ENCODE results near the gene NOCT. TPM values are rescaled to one million over a fixed set of nuclear protein-coding genes. Genes with fewer than 3 reads are reported as not detected.

NOCT gene
- total RNA-seq, 1 experiment from 2014 or later = 20.4 TPM

- ChIA-PET RAD21 (ENCODE audit: low non-redundant PET in 1 of 2, low total read pairs in 2 of 2, uncharacterized antibody in 2 of 2, unreplicated experiment in 2 of 2) (no interaction called here), CTCF (no interaction called here), POLR2A (no interaction called here)
- Histone ChIP-seq H2AFZ (ENCODE audit: low read depth, low read length, poor library complexity, severe bottlenecking) (peak overlapping the region; percentile 24), H3K9me3 (ENCODE audit: control insufficient read depth in 1 of 2, insufficient read depth in 1 of 2, low read depth in 1 of 2, low read length in 2 of 2) (no peaks in the 10 kb centered on the region), H3K27ac (ENCODE audit: low read depth, low read length) (no peak overlapping the region), H3K9ac (ENCODE audit: low read length) (no peak overlapping the region), H3K4me3 (replicated peaks in 1 of 2; ENCODE audit: low read depth in 1 of 2, low read length in 2 of 2) (no peak overlapping the region), H3K9me2 (ENCODE audit: insufficient read depth) (no peaks in the 10 kb centered on the region), H3K4me2 (ENCODE audit: low read length) (peak overlapping the region; percentile 41; the same call in 1 of the 2 replicates), H3K27me3 (ENCODE audit: insufficient read depth, low read length) (no peaks in the 10 kb centered on the region), H4K20me1 (ENCODE audit: insufficient read depth) (no peaks in the 10 kb centered on the region), H3K4me1 (ENCODE audit: control insufficient read depth in 1 of 2, insufficient read depth in 2 of 2, low read length in 2 of 2) (peaks cover 11 to 19% of the 10 kb centered on the region in 2 experiments; a peak in 3 of 4 replicates), H3K79me2 (ENCODE audit: insufficient read depth, low read length) (no peaks in the 10 kb centered on the region), H3K36me3 (ENCODE audit: control insufficient read depth in 1 of 2, insufficient read depth in 2 of 2, low read length in 2 of 2) (no peaks in the 10 kb centered on the region)
- intact Hi-C loops (cut with micrococcal nuclease) = no loop called here
- DNase-seq (ENCODE audit: low read depth, low spot score) (no peak), ATAC-seq (peak; percentile 53; the same call in 1 of the 2 replicates)
- BruUV-seq (replicated peaks) = no TSS peak
- TF ChIP-seq CEBPB (IDR thresholded peaks at IDR 0.05; ENCODE audit: low read depth) = peak; percentile 52; the same call in 1 of the 2 replicates
- TF ChIP-seq POLR2A (IDR thresholded peaks at IDR 0.05; ENCODE audit: borderline replicate concordance, extremely low read depth, insufficient read depth, insufficient read length) = no peak
- TF ChIP-seq ATF3 (IDR thresholded peaks at IDR 0.05) = no peak
- TF ChIP-seq, protein P1, sequence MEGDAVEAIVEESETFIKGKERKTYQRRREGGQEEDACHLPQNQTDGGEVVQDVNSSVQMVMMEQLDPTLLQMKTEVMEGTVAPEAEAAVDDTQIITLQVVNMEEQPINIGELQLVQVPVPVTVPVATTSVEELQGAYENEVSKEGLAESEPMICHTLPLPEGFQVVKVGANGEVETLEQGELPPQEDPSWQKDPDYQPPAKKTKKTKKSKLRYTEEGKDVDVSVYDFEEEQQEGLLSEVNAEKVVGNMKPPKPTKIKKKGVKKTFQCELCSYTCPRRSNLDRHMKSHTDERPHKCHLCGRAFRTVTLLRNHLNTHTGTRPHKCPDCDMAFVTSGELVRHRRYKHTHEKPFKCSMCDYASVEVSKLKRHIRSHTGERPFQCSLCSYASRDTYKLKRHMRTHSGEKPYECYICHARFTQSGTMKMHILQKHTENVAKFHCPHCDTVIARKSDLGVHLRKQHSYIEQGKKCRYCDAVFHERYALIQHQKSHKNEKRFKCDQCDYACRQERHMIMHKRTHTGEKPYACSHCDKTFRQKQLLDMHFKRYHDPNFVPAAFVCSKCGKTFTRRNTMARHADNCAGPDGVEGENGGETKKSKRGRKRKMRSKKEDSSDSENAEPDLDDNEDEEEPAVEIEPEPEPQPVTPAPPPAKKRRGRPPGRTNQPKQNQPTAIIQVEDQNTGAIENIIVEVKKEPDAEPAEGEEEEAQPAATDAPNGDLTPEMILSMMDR (IDR thresholded peaks at IDR 0.05 in 2 of 3, conservative IDR thresholded peaks at IDR 0.05 in 1 of 3; ENCODE audit: borderline replicate concordance in 1 of 3, insufficient read depth in 1 of 3, low read depth in 2 of 3, low read length in 2 of 3) = peak in 2 of 3 experiments; percentile 13 to 25; a peak in 1 of 6 replicates
- TF ChIP-seq POLR2AphosphoS5 (IDR thresholded peaks at IDR 0.05; ENCODE audit: low read depth, low read length) = no peak
These were observed 33.6 kb upstream of the NOCT start for GRCh38 chr4:138981930-138982390.

GRCh38 chr4:138982754-138983153, 32.8 kb upstream of the NOCT start:
- H3K79me2 ChIP-seq (ENCODE audit: insufficient read depth, low read length) = no peaks in the 10 kb centered on the region
- no peaks in the 10 kb centered on the region for H3K36me3 ChIP-seq (ENCODE audit: control insufficient read depth in 1 of 2, insufficient read depth in 2 of 2, low read length in 2 of 2)
- no peaks in the 10 kb centered on the region for H4K20me1 ChIP-seq (ENCODE audit: insufficient read depth)
- no peaks in the 10 kb centered on the region for H3K9me2 ChIP-seq (ENCODE audit: insufficient read depth)
- H3K27me3 ChIP-seq (ENCODE audit: insufficient read depth, low read length) = no peaks in the 10 kb centered on the region
- POLR2A ChIA-PET = no interaction called here
- H3K4me1 ChIP-seq (ENCODE audit: control insufficient read depth in 1 of 2, insufficient read depth in 2 of 2, low read length in 2 of 2) = peaks cover 11 to 19% of the 10 kb centered on the region in 2 experiments; a peak in 3 of 4 replicates
- DNase-seq (ENCODE audit: low read depth, low spot score) = no peak
- H3K9me3 ChIP-seq (ENCODE audit: control insufficient read depth in 1 of 2, insufficient read depth in 1 of 2, low read depth in 1 of 2, low read length in 2 of 2) = no peaks in the 10 kb centered on the region
- CTCF ChIA-PET = no interaction called here
- peak overlapping the region; percentile 27 for H2AFZ ChIP-seq (ENCODE audit: low read depth, low read length, poor library complexity, severe bottlenecking)
- H3K9ac ChIP-seq (ENCODE audit: low read length) = no peak overlapping the region
- H3K4me3 ChIP-seq (replicated peaks in 1 of 2; ENCODE audit: low read depth in 1 of 2, low read length in 2 of 2) = no peak overlapping the region
- peak overlapping the region; percentile 41 for H3K4me2 ChIP-seq (ENCODE audit: low read length)
- TF ChIP-seq EZH2phosphoT487 (IDR thresholded peaks at IDR 0.05; ENCODE audit: borderline replicate concordance) (no peak), JUND (IDR thresholded peaks at IDR 0.05) (peak; percentile 34; the same call in 1 of the 2 replicates), SP1 (IDR thresholded peaks at IDR 0.05; ENCODE audit: low read depth) (no peak), ELF1 (IDR thresholded peaks at IDR 0.05; ENCODE audit: borderline replicate concordance, low read depth) (no peak), FOSL1 (IDR thresholded peaks at IDR 0.05; ENCODE audit: low read depth) (peak; percentile 41; the same call in 1 of the 2 replicates), ZFX (IDR thresholded peaks at IDR 0.05) (no peak), CEBPB (IDR thresholded peaks at IDR 0.05; ENCODE audit: low read depth) (peak; percentile 13; the same call in 1 of the 2 replicates), EZH2 (IDR thresholded peaks at IDR 0.05) (no peak), CBX3 (IDR thresholded peaks at IDR 0.05; ENCODE audit: low read depth) (0 out of 2 replicates have a peak, but pooled peaks have one; percentile 26)
- TF ChIP-seq, protein P1 (IDR thresholded peaks at IDR 0.05 in 2 of 3, conservative IDR thresholded peaks at IDR 0.05 in 1 of 3; ENCODE audit: borderline replicate concordance in 1 of 3, insufficient read depth in 1 of 3, low read depth in 2 of 3, low read length in 2 of 3) = no peak
- RAD21 ChIA-PET (ENCODE audit: low non-redundant PET in 1 of 2, low total read pairs in 2 of 2, uncharacterized antibody in 2 of 2, unreplicated experiment in 2 of 2) = no interaction called here
- intact Hi-C loops (cut with micrococcal nuclease) = no loop called here
- BruUV-seq (replicated peaks) = no TSS peak
- peak; percentile 70 for ATAC-seq
- H3K27ac ChIP-seq (ENCODE audit: low read depth, low read length) = no peak overlapping the region

Measured in HCT116 (cell line).